ENCODE measurements around the gene NCDN.

NCDN gene

GRCh38 chr1:35587736-35588135, 30.1 kb downstream of the NCDN start:
- H3K4me1 ChIP-seq (ENCODE audit: insufficient read depth, low read length): no peaks in the 10 kb centered on the region

DNA sequence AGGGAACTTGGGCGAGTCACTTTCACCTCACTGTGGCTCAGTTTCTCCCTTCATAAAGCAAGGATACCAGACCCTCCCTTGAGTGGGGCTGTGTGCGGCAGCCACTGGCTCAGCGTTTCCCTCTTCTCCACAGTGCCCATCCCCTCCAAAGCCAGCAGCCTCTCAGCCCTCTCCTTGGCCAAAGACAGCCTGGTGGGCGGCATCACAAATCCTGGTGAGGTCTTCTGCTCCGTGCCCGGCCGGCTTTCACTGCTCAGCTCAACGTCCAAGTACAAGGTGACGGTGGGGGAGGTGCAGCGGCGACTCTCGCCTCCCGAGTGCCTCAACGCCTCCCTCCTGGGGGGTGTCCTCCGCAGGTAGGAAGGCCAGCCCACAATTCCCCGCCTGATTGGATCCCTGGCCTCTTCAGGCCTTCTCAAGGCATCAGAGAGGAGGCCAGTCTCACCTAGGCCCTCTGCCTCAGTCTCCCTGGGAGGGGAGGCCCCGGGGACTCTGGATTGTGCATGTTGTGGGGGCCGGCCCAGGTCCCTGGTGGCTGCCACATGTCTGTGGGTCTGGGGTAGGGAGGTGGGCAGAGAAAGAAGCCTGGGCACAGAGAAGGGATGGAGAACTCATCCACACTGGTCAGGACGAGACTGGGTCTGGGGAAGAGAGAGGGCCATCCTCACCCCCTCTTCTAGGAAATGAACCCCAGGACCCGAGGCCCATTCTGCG, 30.8 kb downstream of the NCDN start:
- H3K4me3 ChIP-seq (ENCODE audit: low read depth in 1 of 2, low read length in 2 of 2): no peak overlapping the region
- no peaks in the 10 kb centered on the region for H3K36me3 ChIP-seq (ENCODE audit: insufficient read depth, low read length)
- H3K4me1 ChIP-seq (ENCODE audit: insufficient read depth, low read length): no peaks in the 10 kb centered on the region
- H3K9ac ChIP-seq (ENCODE audit: low read length): no peak overlapping the region
- no peaks in the 10 kb centered on the region for H3K9me3 ChIP-seq (ENCODE audit: low read length)
- H3K27ac ChIP-seq (ENCODE audit: low read depth, low read length): no peak overlapping the region
- no peaks in the 10 kb centered on the region for H3K27me3 ChIP-seq (ENCODE audit: control insufficient read depth in 1 of 2, insufficient read depth in 2 of 2, low read length in 2 of 2)

More at GRCh38 chr1:35587736-35588135, 30.1 kb downstream of the NCDN start:
- H3K27ac ChIP-seq (ENCODE audit: low read depth, low read length): no peak overlapping the region
- no peak overlapping the region for H3K4me3 ChIP-seq (ENCODE audit: low read depth in 1 of 2, low read length in 2 of 2)
- no peak overlapping the region for H3K9ac ChIP-seq (ENCODE audit: low read length)
- no peaks in the 10 kb centered on the region for H3K36me3 ChIP-seq (ENCODE audit: insufficient read depth, low read length)
- H3K9me3 ChIP-seq (ENCODE audit: low read length): no peaks in the 10 kb centered on the region
- no peaks in the 10 kb centered on the region for H3K27me3 ChIP-seq (ENCODE audit: control insufficient read depth in 1 of 2, insufficient read depth in 2 of 2, low read length in 2 of 2)

DNA sequence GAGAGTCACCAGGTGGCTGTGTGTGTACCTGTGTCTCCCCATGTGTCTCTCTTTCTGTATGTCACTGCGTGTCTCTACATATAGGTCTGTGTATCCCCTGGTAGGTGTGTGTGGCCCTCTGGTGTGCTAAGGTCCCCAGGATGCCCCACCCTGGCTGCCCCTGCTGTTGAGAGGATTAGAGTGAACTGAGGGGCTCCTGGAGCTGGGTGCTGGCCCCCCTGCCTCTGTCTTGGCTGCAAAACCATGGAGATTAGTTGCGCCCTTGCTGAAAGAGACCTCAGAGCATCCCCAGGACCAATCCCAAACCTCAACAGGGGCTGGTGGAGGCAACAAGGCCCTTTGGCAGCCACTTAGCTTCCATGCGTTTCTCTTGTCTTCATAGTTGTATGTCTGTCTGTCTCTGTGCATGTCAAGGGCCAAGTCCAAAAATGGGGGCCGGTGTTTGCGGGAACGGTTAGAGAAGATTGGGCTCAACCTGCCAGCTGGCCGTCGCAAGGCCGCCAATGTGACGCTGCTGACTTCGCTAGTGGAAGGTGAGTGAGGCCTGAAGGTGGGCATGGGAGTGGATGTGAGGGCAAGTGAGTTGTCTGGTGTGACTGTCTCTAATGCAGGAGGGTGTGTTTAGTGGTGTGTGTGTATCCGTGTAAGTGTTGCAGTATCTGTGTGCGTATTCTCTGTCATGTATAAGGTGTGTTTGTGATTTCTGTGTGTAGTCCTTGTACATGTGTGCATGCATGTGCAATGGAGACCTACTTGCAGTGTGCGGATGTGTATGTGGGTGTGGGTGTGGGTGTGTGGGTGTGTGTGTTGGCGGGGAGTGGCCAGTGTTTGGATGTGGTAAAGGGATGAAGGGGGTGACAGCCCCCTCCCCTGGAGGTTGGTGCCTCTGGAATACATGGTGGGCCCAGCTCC, 32.2 kb downstream of the NCDN start:
- no peaks in the 10 kb centered on the region for H3K36me3 ChIP-seq (ENCODE audit: insufficient read depth, low read length)
- H3K4me1 ChIP-seq (ENCODE audit: insufficient read depth, low read length): no peaks in the 10 kb centered on the region
- no peaks in the 10 kb centered on the region for H3K9me3 ChIP-seq (ENCODE audit: low read length)
- no peak overlapping the region for H3K4me3 ChIP-seq (ENCODE audit: low read depth in 1 of 2, low read length in 2 of 2)
- H3K9ac ChIP-seq (ENCODE audit: low read length): no peak overlapping the region
- H3K27ac ChIP-seq (ENCODE audit: low read depth, low read length): no peak overlapping the region
- no peaks in the 10 kb centered on the region for H3K27me3 ChIP-seq (ENCODE audit: control insufficient read depth in 1 of 2, insufficient read depth in 2 of 2, low read length in 2 of 2)

GRCh38 chr1:35590476-35591040, 33.0 kb downstream of the NCDN start:
- Histone ChIP-seq H3K4me3 (ENCODE audit: low read depth in 1 of 2, low read length in 2 of 2) (no peak overlapping the region), H3K4me1 (ENCODE audit: insufficient read depth, low read length) (no peaks in the 10 kb centered on the region), H3K27ac (ENCODE audit: low read depth, low read length) (no peak overlapping the region), H3K36me3 (ENCODE audit: insufficient read depth, low read length) (no peaks in the 10 kb centered on the region), H3K27me3 (ENCODE audit: control insufficient read depth in 1 of 2, insufficient read depth in 2 of 2, low read length in 2 of 2) (no peaks in the 10 kb centered on the region), H3K9me3 (ENCODE audit: low read length) (no peaks in the 10 kb centered on the region), H3K9ac (ENCODE audit: low read length) (no peak overlapping the region)

GRCh38 chr1:35591211-35591610, 33.6 kb downstream of the NCDN start:
- no peak overlapping the region for H3K9ac ChIP-seq (ENCODE audit: low read length)
- no peak overlapping the region for H3K4me3 ChIP-seq (ENCODE audit: low read depth in 1 of 2, low read length in 2 of 2)
- no peaks in the 10 kb centered on the region for H3K27me3 ChIP-seq (ENCODE audit: control insufficient read depth in 1 of 2, insufficient read depth in 2 of 2, low read length in 2 of 2)
- no peak overlapping the region for H3K27ac ChIP-seq (ENCODE audit: low read depth, low read length)
- no peaks in the 10 kb centered on the region for H3K4me1 ChIP-seq (ENCODE audit: insufficient read depth, low read length)
- H3K9me3 ChIP-seq (ENCODE audit: low read length): no peaks in the 10 kb centered on the region
- no peaks in the 10 kb centered on the region for H3K36me3 ChIP-seq (ENCODE audit: insufficient read depth, low read length)

- Histone ChIP-seq H3K9ac (ENCODE audit: low read length) (no peak overlapping the region), H3K9me3 (ENCODE audit: low read length) (no peaks in the 10 kb centered on the region), H3K4me1 (ENCODE audit: insufficient read depth, low read length) (no peaks in the 10 kb centered on the region), H3K27ac (ENCODE audit: low read depth, low read length) (no peak overlapping the region), H3K4me3 (ENCODE audit: low read depth in 1 of 2, low read length in 2 of 2) (no peak overlapping the region), H3K36me3 (ENCODE audit: insufficient read depth, low read length) (no peaks in the 10 kb centered on the region), H3K27me3 (ENCODE audit: control insufficient read depth in 1 of 2, insufficient read depth in 2 of 2, low read length in 2 of 2) (no peaks in the 10 kb centered on the region)
These were observed 35.6 kb downstream of the NCDN start for GRCh38 chr1:35592991-35593769.

DNA sequence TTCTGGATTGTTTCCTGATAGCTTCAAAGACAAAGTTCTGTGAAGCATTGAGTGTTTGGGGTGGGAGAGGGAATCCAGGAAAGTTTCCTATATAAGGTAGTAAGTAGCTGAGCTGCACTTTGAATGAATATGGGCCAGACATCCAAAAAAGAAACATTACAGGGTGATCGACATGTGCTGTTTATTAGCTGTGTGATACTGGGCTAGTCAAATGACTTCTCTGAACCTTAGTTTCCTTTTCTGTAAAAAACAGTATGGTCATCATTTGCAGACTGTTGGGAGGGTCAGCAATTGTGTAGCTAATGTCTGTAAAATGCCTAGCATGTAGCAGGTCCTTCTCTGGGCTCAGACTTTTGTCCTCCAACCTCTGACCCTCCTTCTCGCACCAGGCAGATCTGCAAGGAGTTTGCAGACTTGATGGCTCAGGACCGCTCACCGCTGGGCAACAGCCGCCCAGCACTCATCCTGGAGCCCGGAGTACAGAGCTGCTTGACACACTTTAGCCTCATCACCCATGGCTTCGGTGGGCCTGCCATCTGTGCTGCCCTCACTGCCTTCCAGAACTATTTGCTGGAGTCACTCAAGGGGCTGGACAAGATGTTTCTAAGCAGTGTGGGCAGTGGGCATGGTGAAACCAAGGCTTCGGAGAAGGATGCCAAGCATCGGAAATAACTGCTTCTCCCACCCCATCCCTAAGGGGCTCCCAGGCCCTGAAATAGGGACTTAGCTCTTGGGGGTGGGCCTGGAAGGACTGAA, 36.6 kb downstream of the NCDN start:
- Histone ChIP-seq H3K27ac (ENCODE audit: low read depth, low read length) (no peak overlapping the region), H3K36me3 (ENCODE audit: insufficient read depth, low read length) (peaks cover under 1% of the 10 kb centered on the region), H3K9ac (ENCODE audit: low read length) (no peak overlapping the region), H3K4me1 (ENCODE audit: insufficient read depth, low read length) (no peaks in the 10 kb centered on the region), H3K4me3 (ENCODE audit: low read depth in 1 of 2, low read length in 2 of 2) (no peak overlapping the region), H3K9me3 (ENCODE audit: low read length) (no peaks in the 10 kb centered on the region), H3K27me3 (ENCODE audit: control insufficient read depth in 1 of 2, insufficient read depth in 2 of 2, low read length in 2 of 2) (no peaks in the 10 kb centered on the region)

- Histone ChIP-seq H3K36me3 (ENCODE audit: insufficient read depth, low read length) (peaks cover 5% of the 10 kb centered on the region), H3K27me3 (ENCODE audit: control insufficient read depth in 1 of 2, insufficient read depth in 2 of 2, low read length in 2 of 2) (no peaks in the 10 kb centered on the region), H3K27ac (ENCODE audit: low read depth, low read length) (no peak overlapping the region), H3K4me1 (ENCODE audit: insufficient read depth, low read length) (no peaks in the 10 kb centered on the region), H3K9me3 (ENCODE audit: low read length) (no peaks in the 10 kb centered on the region), H3K9ac (ENCODE audit: low read length) (no peak overlapping the region), H3K4me3 (ENCODE audit: low read depth in 1 of 2, low read length in 2 of 2) (no peak overlapping the region)
These were observed 38.1 kb downstream of the NCDN start for GRCh38 chr1:35595684-35596083.

GRCh38 chr1:35597870-35598269, 40.3 kb downstream of the NCDN start:
- H3K36me3 ChIP-seq (ENCODE audit: insufficient read depth, low read length): peaks cover 16% of the 10 kb centered on the region
- H3K4me3 ChIP-seq (ENCODE audit: low read depth in 1 of 2, low read length in 2 of 2): no peak overlapping the region
- no peaks in the 10 kb centered on the region for H3K27me3 ChIP-seq (ENCODE audit: control insufficient read depth in 1 of 2, insufficient read depth in 2 of 2, low read length in 2 of 2)
- no peaks in the 10 kb centered on the region for H3K9me3 ChIP-seq (ENCODE audit: low read length)
- H3K27ac ChIP-seq (ENCODE audit: low read depth, low read length): no peak overlapping the region
- no peaks in the 10 kb centered on the region for H3K4me1 ChIP-seq (ENCODE audit: insufficient read depth, low read length)
- no peak overlapping the region for H3K9ac ChIP-seq (ENCODE audit: low read length)

- peaks cover 26% of the 10 kb centered on the region for H3K36me3 ChIP-seq (ENCODE audit: insufficient read depth, low read length)
- no peak overlapping the region for H3K9ac ChIP-seq (ENCODE audit: low read length)
These were observed 41.3 kb downstream of the NCDN start for GRCh38 chr1:35598895-35599294.

More at GRCh38 chr1:35598895-35599294, 41.3 kb downstream of the NCDN start:
- Histone ChIP-seq H3K9me3 (ENCODE audit: low read length) (no peaks in the 10 kb centered on the region), H3K27ac (ENCODE audit: low read depth, low read length) (no peak overlapping the region), H3K4me3 (ENCODE audit: low read depth in 1 of 2, low read length in 2 of 2) (no peak overlapping the region), H3K27me3 (ENCODE audit: control insufficient read depth in 1 of 2, insufficient read depth in 2 of 2, low read length in 2 of 2) (no peaks in the 10 kb centered on the region), H3K4me1 (ENCODE audit: insufficient read depth, low read length) (no peaks in the 10 kb centered on the region)

All from muscle layer of colon (tissue), 2 donors.